GM19099 (cell line): ENCODE data around the gene GSTA5.

Source experiments
- POLR2A ChIP-seq: IDR thresholded peaks from 3 replicates; pipeline ENCODE4 v1.6.1; 2011; ENCODE audit warnings: low read depth; ENCODE audit not compliant: insufficient read length; ENCODE audit errors: extremely low read depth

GSTA5 gene

GRCh38 chr6:52786249-52786956, 54.2 kb downstream of the GSTA5 start:
- no peak for TF ChIP-seq POLR2A
